Endothelial cell of umbilical vein (primary cell): ENCODE results near the gene UNCX. TPM values are rescaled to one million over a fixed set of nuclear protein-coding genes. Genes with fewer than 3 reads are reported as not detected.

Experiments used
- BruUV-seq: library from RNA; stranded (reverse); fragments of 400-500 nt; replicated peaks from 2 replicates; lab custom pipeline; 2021; lab: Mats Ljungman, UMichigan
- CTCF ChIA-PET: fragments of 300-600, 350-600 bp; sonication (Branson Sonifier 250); formaldehyde crosslinking; loops from one replicate; lab custom pipeline; 2021; ENCODE audit warnings: antibody characterized with exemption, inconsistent platforms; lab: Charles Lee
- POLR2A ChIA-PET: fragments of 300-600, 350-600 bp; sonication (Branson Sonifier 250); formaldehyde crosslinking; loops from one replicate; lab custom pipeline; 2021; ENCODE audit warnings: antibody characterized with exemption, inconsistent platforms; lab: Charles Lee
- DNase-seq: peaks from one replicate; pipeline ENCODE4 v3.0.0-alpha.2; 2011; ENCODE audit warnings: low read depth, low spot score
- FAIRE-seq: peaks from 2 replicates; lab custom pipeline; 2011; peaks lifted over from hg19 to GRCh38; lab: Jason Lieb, UNC
- H2AFZ ChIP-seq: 2 replicates; pipeline ENCODE4 v1.6.0; 2012; ENCODE audit warnings: low read depth, low read length, control low read depth, inconsistent platforms
- H3K27ac ChIP-seq: 2 replicates; pipeline ENCODE4 v1.5.1; 2011; ENCODE audit warnings: low read depth, mild to moderate bottlenecking, control low read depth, low read length, moderate library complexity; ENCODE audit not compliant: insufficient read depth
- H3K27me3 ChIP-seq, 2 experiments: 2 replicates each; pipeline versions ENCODE4 v1.6.0 to v1.6.1; 2011; ENCODE audit warnings: low read length in 2 of 2, mixed read lengths in 1 of 2; ENCODE audit not compliant: control insufficient read depth in 2 of 2, insufficient read depth in 2 of 2
- H3K36me3 ChIP-seq, 2 experiments: 2 replicates in 1 of 2; 3 replicates in 1 of 2; pipeline ENCODE4 v1.5.1; 2011; ENCODE audit warnings: low read length in 2 of 2, mild to moderate bottlenecking in 1 of 2, moderate library complexity in 1 of 2; ENCODE audit not compliant: control insufficient read depth in 2 of 2, insufficient read depth in 2 of 2; ENCODE audit errors: extremely low read depth in 1 of 2
- H3K4me1 ChIP-seq: 3 replicates; pipeline ENCODE4 v1.5.1; 2011; ENCODE audit warnings: mild to moderate bottlenecking, low read length; ENCODE audit not compliant: control insufficient read depth, insufficient read depth; ENCODE audit errors: extremely low read depth
- H3K4me2 ChIP-seq: 2 replicates; pipeline ENCODE4 v1.6.1; 2011; ENCODE audit warnings: low read length, control low read depth, mixed read lengths; ENCODE audit not compliant: insufficient read depth
- H3K4me3 ChIP-seq, 3 experiments: fragments of 200-600 bp in 1 of 3; sonication (generic), shearing (Covaris generic) in 1 of 3; replicated peaks in 1 of 3; 2 replicates each; pipeline ENCODE4 v1.5.1; 2011 to 2016; ENCODE audit warnings: control low read depth in 3 of 3, low read length in 3 of 3, mild to moderate bottlenecking in 2 of 3, inconsistent platforms in 1 of 3, low read depth in 1 of 3, moderate library complexity in 1 of 3; ENCODE audit not compliant: insufficient read depth in 1 of 3
- H3K79me2 ChIP-seq: 2 replicates; pipeline ENCODE4 v1.6.0; 2012; ENCODE audit warnings: low read length, inconsistent platforms; ENCODE audit not compliant: control insufficient read depth, insufficient read depth
- H3K9ac ChIP-seq: replicated peaks from 2 replicates; pipeline ENCODE3; 2011; ENCODE audit warnings: low read length, control low read depth; ENCODE audit not compliant: insufficient read depth; ENCODE audit errors: extremely low read depth
- H3K9me1 ChIP-seq: replicated peaks from 3 replicates; pipeline ENCODE4 v1.6.0; 2011; ENCODE audit warnings: mild to moderate bottlenecking, low read length; ENCODE audit not compliant: control insufficient read depth, insufficient read depth; ENCODE audit errors: extremely low read depth
- H3K9me3 ChIP-seq: replicated peaks from 2 replicates; pipeline ENCODE4 v1.5.1; 2012; ENCODE audit warnings: low read length, inconsistent platforms; ENCODE audit not compliant: control insufficient read depth, insufficient read depth
- H4K20me1 ChIP-seq: replicated peaks from 2 replicates; pipeline ENCODE3; 2011; ENCODE audit warnings: mild to moderate bottlenecking, low read length; ENCODE audit not compliant: control insufficient read depth, insufficient read depth; ENCODE audit errors: extremely low read depth
- CTCF ChIP-seq, 2 donors: IDR thresholded peaks; 1 replicate in 1 of 2; 2 replicates in 1 of 2; pipeline ENCODE4 v1.5.1; 2011; ENCODE audit warnings: low read length in 2 of 2, mild to moderate bottlenecking in 2 of 2, moderate library complexity in 2 of 2, control low read depth in 1 of 2, inconsistent platforms in 1 of 2, low read depth in 1 of 2; ENCODE audit not compliant: insufficient read depth in 1 of 2; ENCODE audit errors: extremely low read depth in 1 of 2
- EZH2 ChIP-seq: IDR thresholded peaks from 2 replicates; pipeline ENCODE4 v1.6.1; 2012; ENCODE audit warnings: borderline replicate concordance, low read depth, mild to moderate bottlenecking, moderate library complexity, low read length, inconsistent platforms; ENCODE audit not compliant: severe bottlenecking
- FOS ChIP-seq: IDR thresholded peaks from 2 replicates; pipeline ENCODE4 v1.6.1; 2011; ENCODE audit warnings: mild to moderate bottlenecking, low read length, moderate library complexity, borderline replicate concordance; ENCODE audit not compliant: insufficient read depth
- GATA2 ChIP-seq: IDR thresholded peaks from 2 replicates; pipeline ENCODE4 v1.7.0; 2011; ENCODE audit warnings: low read depth, mild to moderate bottlenecking, moderate library complexity, mixed read lengths, low read length; ENCODE audit not compliant: insufficient read length, insufficient read depth
- JUN ChIP-seq: IDR thresholded peaks from 2 replicates; pipeline ENCODE4 v1.6.1; 2011; ENCODE audit warnings: borderline replicate concordance, low read depth; ENCODE audit not compliant: insufficient read length, insufficient read depth
- MAX ChIP-seq: IDR thresholded peaks from 2 replicates; pipeline ENCODE4 v1.6.1; 2011; ENCODE audit not compliant: insufficient read depth, insufficient read length
- MYC ChIP-seq: IDR thresholded peaks from one replicate; pipeline ENCODE4 v1.6.1; 2011; ENCODE audit warnings: mild to moderate bottlenecking, low read depth, low read length
- POLR2A ChIP-seq: IDR thresholded peaks from 2 replicates; pipeline ENCODE4 v1.6.1; 2012; ENCODE audit warnings: low read depth, mild to moderate bottlenecking, control low read depth, low read length
- POLR2AphosphoS5 ChIP-seq: IDR thresholded peaks from 2 replicates; pipeline ENCODE4 v1.6.1; 2012; ENCODE audit warnings: low read depth, mild to moderate bottlenecking, control low read depth, low read length, moderate library complexity; ENCODE audit not compliant: insufficient read depth
- dilution Hi-C: fragments of 300-500 bp; cut with MboI; formaldehyde crosslinking; loops from one replicate; pipeline ENCODE4 v1.15.0; 2019; ENCODE audit warnings: low sequenced_read_pairs; ENCODE audit not compliant: extremely low pct_ligation_motif_present
- intact Hi-C: fragments of 100-400 bp; cut with micrococcal nuclease; formaldehyde crosslinking; loops from one replicate; pipeline ENCODE4 v1.10.0; 2022
- polyA plus RNA-seq, 4 experiments: library from polyadenylated mRNA; depleted of rRNA in 3 of 4; stranded (reverse) in 3 of 4; unstranded in 1 of 4; fragments of >200 nt; gene quantifications; 2 replicates each; pipeline versions ENCODE4 v1.2.1 to v1.2.3, GENCODE V29; 2011 to 2012; ENCODE audit warnings: missing spikeins in 1 of 4
- total RNA-seq: library from RNA; stranded (reverse); gene quantifications from 2 replicates; pipeline ENCODE4 v1.2.3, GENCODE V29; 2021

Gene UNCX
- total and polyA plus RNA-seq, 2 donors (not counting 3 experiments of a cell fraction or from before 2014, with no cell fraction given): not detected

- Histone ChIP-seq H3K9me1 (no peaks in the 10 kb centered on the region), H3K27ac (no peak overlapping the region), H3K9ac (no peak overlapping the region), H3K4me2 (no peak overlapping the region), H3K27me3 (no peaks in the 10 kb centered on the region), H3K79me2 (no peaks in the 10 kb centered on the region), H4K20me1 (no peaks in the 10 kb centered on the region), H2AFZ (no peak overlapping the region), H3K36me3 (no peaks in the 10 kb centered on the region), H3K4me3 (no peak overlapping the region), H3K4me1 (no peaks in the 10 kb centered on the region), H3K9me3 (no peaks in the 10 kb centered on the region)
- ChIA-PET CTCF (no interaction called here), POLR2A (no interaction called here)
- intact Hi-C loops (no loop called here), dilution Hi-C loops (no loop called here)
- DNase-seq (no peak), FAIRE-seq (no peak)
- no TSS peak for BruUV-seq
- no peak for TF ChIP-seq MYC
- TF ChIP-seq JUN: no peak
- no peak for TF ChIP-seq POLR2AphosphoS5
- no peak for TF ChIP-seq EZH2
- no peak for TF ChIP-seq GATA2
- no peak for TF ChIP-seq FOS
- no peak for TF ChIP-seq POLR2A
- TF ChIP-seq CTCF (IDR thresholded peaks at IDR 0.05; ENCODE audit: extremely low read depth in 1 of 2, insufficient read depth in 1 of 2, low read depth in 1 of 2, low read length in 2 of 2): no peak
- no peak for TF ChIP-seq MAX
Observed at GRCh38 chr7:1274121-1274875, 41.6 kb downstream of the UNCX start.
